ENCODE measurements around the gene CRYBB1.

The CRYBB1 gene

GRCh38 chr22:26570864-26571525 lies 46.8 kb downstream of the CRYBB1 start:
- no peak for DNase-seq (ENCODE audit: low spot score)
- Mint-ChIP-seq H3K27ac (peak overlapping the region; percentile 24), H3K4me1 (ENCODE audit: low read depth) (peaks cover 11% of the 10 kb centered on the region), H3K36me3 (ENCODE audit: low read depth) (no peaks in the 10 kb centered on the region), H3K4me3 (no peak overlapping the region), H3K27me3 (ENCODE audit: low read depth) (no peaks in the 10 kb centered on the region), H3K9me3 (no peaks in the 10 kb centered on the region)

DNA sequence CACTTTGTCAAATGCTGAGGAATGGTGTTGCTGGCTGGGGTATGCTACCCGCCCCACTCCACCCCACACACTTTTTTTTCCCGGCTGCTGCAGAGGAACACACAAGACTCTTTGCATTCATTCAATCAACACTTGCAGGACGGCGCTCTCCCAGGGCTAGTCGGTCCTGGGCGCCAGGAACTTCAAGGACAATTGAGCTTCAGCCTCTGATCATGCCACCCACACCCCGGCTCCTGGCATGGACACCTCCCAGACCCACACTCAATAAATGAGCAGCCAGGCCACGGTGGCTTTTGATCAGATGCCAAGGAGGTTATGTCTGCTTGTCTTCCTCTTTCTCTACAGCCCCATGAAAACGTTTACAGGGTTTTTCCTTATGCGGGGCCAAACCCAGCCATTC lies 47.7 kb downstream of the CRYBB1 start:
- H3K4me3 Mint-ChIP-seq = no peak overlapping the region
- H3K27me3 Mint-ChIP-seq (ENCODE audit: low read depth) = no peaks in the 10 kb centered on the region
- H3K36me3 Mint-ChIP-seq (ENCODE audit: low read depth) = no peaks in the 10 kb centered on the region
- no peaks in the 10 kb centered on the region for H3K9me3 Mint-ChIP-seq
- DNase-seq (ENCODE audit: low spot score) = no peak
- no peak overlapping the region for H3K27ac Mint-ChIP-seq
- H3K4me1 Mint-ChIP-seq (ENCODE audit: low read depth) = peaks cover 11% of the 10 kb centered on the region

DNA sequence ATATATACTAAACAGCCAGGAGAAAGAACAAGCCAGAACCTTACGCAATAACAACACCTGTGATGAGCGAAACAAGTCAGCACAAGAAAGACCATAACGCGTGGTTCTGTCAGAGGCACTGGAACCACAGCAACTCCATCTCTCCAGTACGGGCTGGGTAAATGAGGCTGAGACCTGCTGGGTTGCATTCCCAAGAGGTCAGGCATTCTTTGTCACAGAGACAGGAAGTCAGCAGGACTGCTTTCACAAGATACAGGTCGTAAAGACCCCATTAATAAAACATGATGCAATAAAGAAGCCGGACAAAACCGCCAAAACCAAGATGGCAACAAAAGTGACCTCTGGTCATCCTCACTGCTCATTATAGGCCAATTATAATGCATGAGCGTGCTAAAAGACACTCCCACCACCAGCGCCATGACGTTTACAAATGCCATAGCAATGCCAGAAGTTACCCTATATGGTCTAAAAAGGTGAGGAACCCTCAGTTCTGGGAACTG lies 49.6 kb downstream of the CRYBB1 start:
- H3K4me1 Mint-ChIP-seq (ENCODE audit: low read depth) = peaks cover 13% of the 10 kb centered on the region
- H3K27me3 Mint-ChIP-seq (ENCODE audit: low read depth) = no peaks in the 10 kb centered on the region
- no peak overlapping the region for H3K27ac Mint-ChIP-seq
- no peak overlapping the region for H3K4me3 Mint-ChIP-seq
- H3K36me3 Mint-ChIP-seq (ENCODE audit: low read depth) = no peaks in the 10 kb centered on the region
- H3K9me3 Mint-ChIP-seq = no peaks in the 10 kb centered on the region
- DNase-seq (ENCODE audit: low spot score) = no peak

DNA sequence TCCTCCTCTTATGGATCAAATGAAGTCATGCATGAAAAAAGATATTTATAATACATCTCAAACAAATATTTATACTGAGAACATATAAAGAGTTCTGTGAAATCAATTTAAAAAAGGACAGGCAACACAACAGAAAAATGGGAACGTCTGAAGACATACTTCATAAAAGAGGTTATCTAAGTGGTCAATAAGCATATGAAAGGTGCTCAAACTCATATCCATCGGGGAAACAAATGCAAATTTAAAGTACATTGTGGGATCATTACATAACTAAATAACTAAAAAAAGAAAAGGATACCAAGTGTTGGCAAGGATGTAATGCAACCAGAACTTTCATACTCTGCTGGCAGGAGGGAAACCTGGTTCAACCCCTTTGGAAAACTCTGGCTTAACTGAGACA lies 50.2 kb downstream of the CRYBB1 start:
- no peaks in the 10 kb centered on the region for H3K36me3 Mint-ChIP-seq (ENCODE audit: low read depth)
- H3K4me1 Mint-ChIP-seq (ENCODE audit: low read depth) = peaks cover 12% of the 10 kb centered on the region
- H3K4me3 Mint-ChIP-seq = no peak overlapping the region

DNA sequence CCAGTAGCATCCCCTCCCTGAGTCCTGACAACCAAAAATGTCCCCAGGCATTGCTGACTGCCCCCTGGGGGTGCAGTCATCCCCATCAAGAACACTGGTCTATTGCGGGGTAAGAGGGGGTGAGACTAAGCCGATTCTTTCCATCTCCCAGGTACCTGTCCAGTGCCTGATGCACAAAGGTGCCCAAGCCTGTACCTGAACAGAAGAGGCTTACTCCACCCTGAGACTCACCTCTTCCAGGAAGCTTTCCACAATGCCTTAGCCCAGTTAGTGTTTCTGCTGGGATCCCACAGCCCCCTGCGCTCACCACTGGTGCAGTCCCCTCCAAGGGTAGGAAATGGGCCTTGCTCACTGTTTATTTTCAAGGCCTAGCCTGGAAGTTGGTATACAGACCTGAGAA lies 50.8 kb downstream of the CRYBB1 start:
- Mint-ChIP-seq H3K27me3 (ENCODE audit: low read depth) (no peaks in the 10 kb centered on the region), H3K27ac (no peak overlapping the region), H3K9me3 (no peaks in the 10 kb centered on the region), H3K4me1 (ENCODE audit: low read depth) (peaks cover 12% of the 10 kb centered on the region), H3K36me3 (ENCODE audit: low read depth) (no peaks in the 10 kb centered on the region), H3K4me3 (no peak overlapping the region)
- DNase-seq (ENCODE audit: low spot score) = no peak

More for the DNA sequence above, 50.2 kb downstream of the CRYBB1 start:
- Mint-ChIP-seq H3K9me3 (no peaks in the 10 kb centered on the region), H3K27me3 (ENCODE audit: low read depth) (no peaks in the 10 kb centered on the region), H3K27ac (no peak overlapping the region)
- DNase-seq (ENCODE audit: low spot score) = no peak

- Mint-ChIP-seq H3K27ac (no peak overlapping the region), H3K4me3 (no peak overlapping the region), H3K27me3 (ENCODE audit: low read depth) (no peaks in the 10 kb centered on the region), H3K36me3 (ENCODE audit: low read depth) (no peaks in the 10 kb centered on the region), H3K9me3 (no peaks in the 10 kb centered on the region), H3K4me1 (ENCODE audit: low read depth) (peaks cover 10% of the 10 kb centered on the region)
- no peak for DNase-seq (ENCODE audit: low spot score)
These were observed 51.9 kb downstream of the CRYBB1 start for GRCh38 chr22:26565889-26566288.

DNA sequence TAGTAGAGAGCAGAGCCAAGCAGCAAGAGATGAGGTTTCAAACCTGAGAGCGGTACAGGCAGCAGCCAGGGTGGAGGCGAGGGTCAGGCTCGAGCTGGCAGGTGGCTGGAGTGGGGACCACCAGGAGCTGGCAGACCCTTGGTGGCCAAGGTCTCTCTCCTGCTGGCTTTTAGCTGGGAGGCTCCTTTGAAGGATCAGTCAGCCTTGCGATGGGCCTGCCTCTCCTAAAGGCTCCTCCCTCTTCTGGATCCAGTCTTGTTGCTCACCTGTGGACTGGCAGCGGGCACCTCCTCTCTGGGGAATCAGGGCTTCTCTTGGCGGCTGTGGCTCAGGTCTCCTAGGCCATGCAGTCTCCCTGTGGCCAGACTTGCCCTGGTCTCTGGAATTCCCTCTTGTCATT lies 52.6 kb downstream of the CRYBB1 start:
- peaks cover 7% of the 10 kb centered on the region for H3K4me1 Mint-ChIP-seq (ENCODE audit: low read depth)
- no peaks in the 10 kb centered on the region for H3K36me3 Mint-ChIP-seq (ENCODE audit: low read depth)
- no peaks in the 10 kb centered on the region for H3K9me3 Mint-ChIP-seq
- H3K27me3 Mint-ChIP-seq (ENCODE audit: low read depth) = no peaks in the 10 kb centered on the region
- no peak overlapping the region for H3K27ac Mint-ChIP-seq
- H3K4me3 Mint-ChIP-seq = no peak overlapping the region
- no peak for DNase-seq (ENCODE audit: low spot score)

- Mint-ChIP-seq H3K9me3 (no peaks in the 10 kb centered on the region), H3K27ac (no peak overlapping the region), H3K27me3 (ENCODE audit: low read depth) (no peaks in the 10 kb centered on the region), H3K4me3 (no peak overlapping the region), H3K4me1 (ENCODE audit: low read depth) (peaks cover 7% of the 10 kb centered on the region), H3K36me3 (ENCODE audit: low read depth) (no peaks in the 10 kb centered on the region)
- no peak for DNase-seq (ENCODE audit: low spot score)
These were observed 53.2 kb downstream of the CRYBB1 start for GRCh38 chr22:26564672-26565071.

- Mint-ChIP-seq H3K4me1 (ENCODE audit: low read depth) (peaks cover 7% of the 10 kb centered on the region), H3K4me3 (no peak overlapping the region), H3K27me3 (ENCODE audit: low read depth) (no peaks in the 10 kb centered on the region), H3K9me3 (no peaks in the 10 kb centered on the region), H3K27ac (no peak overlapping the region), H3K36me3 (ENCODE audit: low read depth) (no peaks in the 10 kb centered on the region)
- DNase-seq (ENCODE audit: low spot score) = no peak
These were observed 53.6 kb downstream of the CRYBB1 start for GRCh38 chr22:26564181-26564580.

DNA sequence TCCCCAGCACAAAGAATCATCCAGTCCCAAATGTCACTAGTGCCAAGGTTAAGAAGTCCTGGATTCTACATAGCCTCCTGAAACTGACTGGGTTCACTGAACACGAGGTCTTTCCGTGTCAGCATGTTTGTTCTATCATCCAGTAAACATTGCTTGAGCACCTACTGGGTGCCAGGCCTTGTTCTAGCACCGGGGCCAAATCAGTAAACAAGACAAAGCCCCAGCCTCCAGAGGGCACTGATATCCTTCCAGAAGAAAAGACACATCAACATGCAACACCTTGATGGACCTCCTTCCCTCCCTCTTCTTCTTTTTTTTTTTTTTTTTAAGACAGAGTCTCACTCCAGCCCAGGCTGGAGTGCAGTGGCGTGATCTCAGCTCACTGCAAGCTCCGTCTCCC lies 54.8 kb downstream of the CRYBB1 start:
- peaks cover 4% of the 10 kb centered on the region for H3K4me1 Mint-ChIP-seq (ENCODE audit: low read depth)
- H3K27ac Mint-ChIP-seq = no peak overlapping the region
- H3K27me3 Mint-ChIP-seq (ENCODE audit: low read depth) = no peaks in the 10 kb centered on the region
- no peaks in the 10 kb centered on the region for H3K36me3 Mint-ChIP-seq (ENCODE audit: low read depth)
- H3K4me3 Mint-ChIP-seq = no peak overlapping the region
- H3K9me3 Mint-ChIP-seq = no peaks in the 10 kb centered on the region
- no peak for DNase-seq (ENCODE audit: low spot score)

DNA sequence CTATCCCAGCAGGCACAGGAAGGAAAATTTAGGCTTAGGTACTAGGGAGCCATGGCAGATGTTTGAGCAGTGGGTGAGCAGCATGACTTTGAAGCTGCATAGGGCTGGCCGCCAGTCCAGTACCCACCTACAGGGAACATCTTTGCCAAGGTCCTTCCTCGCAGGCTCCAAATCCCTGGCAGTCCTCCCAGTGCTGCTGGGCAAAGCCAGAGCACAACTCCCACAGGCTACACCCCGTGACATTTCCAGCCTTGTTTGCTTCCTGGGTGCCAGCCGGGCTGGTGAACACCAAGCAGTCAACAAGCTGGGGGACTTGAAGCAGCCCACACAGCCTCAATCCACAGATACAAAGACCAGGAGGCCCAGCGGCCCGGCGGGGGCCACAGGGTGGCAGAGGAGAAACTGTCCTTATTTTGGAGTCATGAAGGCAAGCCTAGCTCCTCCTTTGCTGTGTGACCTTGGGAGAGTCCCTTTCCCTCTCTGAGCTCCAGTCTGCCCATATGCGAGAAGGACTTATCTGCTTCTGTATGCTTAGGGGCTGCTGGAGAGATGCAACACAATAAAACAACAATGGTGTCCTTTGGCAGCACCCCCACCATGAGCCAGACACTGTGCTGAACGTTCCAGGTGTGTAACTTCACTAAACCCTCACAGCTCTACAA lies 55.9 kb downstream of the CRYBB1 start:
- Mint-ChIP-seq H3K36me3 (ENCODE audit: low read depth) (no peaks in the 10 kb centered on the region), H3K4me3 (no peak overlapping the region), H3K27ac (no peak overlapping the region), H3K4me1 (ENCODE audit: low read depth) (peaks cover 4% of the 10 kb centered on the region), H3K9me3 (no peaks in the 10 kb centered on the region), H3K27me3 (ENCODE audit: low read depth) (no peaks in the 10 kb centered on the region)
- no peak for DNase-seq (ENCODE audit: low spot score)

DNA sequence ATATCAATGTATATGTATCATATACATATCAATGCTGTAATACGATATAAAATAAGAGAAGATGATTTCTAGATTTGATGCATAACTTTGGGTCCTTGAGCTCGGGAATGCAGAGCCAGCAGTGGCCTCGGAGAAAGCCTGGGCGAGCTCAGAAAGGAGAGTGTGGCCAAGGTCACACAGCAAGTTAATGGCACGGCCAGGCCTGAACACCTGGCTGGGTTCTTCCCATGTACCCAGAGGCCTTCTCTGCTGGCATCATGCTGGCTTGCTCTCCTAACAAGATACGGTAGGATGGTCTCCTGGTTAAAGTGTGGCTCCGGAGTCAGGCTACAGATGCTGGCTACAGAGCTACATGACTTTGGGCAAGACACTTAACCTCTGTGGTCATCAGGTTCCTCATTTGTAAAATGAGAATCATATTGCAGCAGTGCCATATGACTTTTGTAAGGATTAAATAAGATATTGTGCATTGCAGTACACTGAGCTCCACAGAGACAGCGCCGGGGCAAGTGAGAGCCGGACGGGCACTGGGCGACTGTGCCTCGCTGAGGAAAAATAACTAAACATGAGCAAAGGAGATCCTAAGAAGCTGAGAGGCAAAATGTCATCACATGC lies 57.8 kb downstream of the CRYBB1 start:
- Mint-ChIP-seq H3K4me1 (ENCODE audit: low read depth) (peaks cover 2% of the 10 kb centered on the region), H3K27ac (no peak overlapping the region), H3K4me3 (no peak overlapping the region), H3K9me3 (no peaks in the 10 kb centered on the region), H3K27me3 (ENCODE audit: low read depth) (no peaks in the 10 kb centered on the region), H3K36me3 (ENCODE audit: low read depth) (no peaks in the 10 kb centered on the region)
- DNase-seq (ENCODE audit: low spot score) = no peak

DNA sequence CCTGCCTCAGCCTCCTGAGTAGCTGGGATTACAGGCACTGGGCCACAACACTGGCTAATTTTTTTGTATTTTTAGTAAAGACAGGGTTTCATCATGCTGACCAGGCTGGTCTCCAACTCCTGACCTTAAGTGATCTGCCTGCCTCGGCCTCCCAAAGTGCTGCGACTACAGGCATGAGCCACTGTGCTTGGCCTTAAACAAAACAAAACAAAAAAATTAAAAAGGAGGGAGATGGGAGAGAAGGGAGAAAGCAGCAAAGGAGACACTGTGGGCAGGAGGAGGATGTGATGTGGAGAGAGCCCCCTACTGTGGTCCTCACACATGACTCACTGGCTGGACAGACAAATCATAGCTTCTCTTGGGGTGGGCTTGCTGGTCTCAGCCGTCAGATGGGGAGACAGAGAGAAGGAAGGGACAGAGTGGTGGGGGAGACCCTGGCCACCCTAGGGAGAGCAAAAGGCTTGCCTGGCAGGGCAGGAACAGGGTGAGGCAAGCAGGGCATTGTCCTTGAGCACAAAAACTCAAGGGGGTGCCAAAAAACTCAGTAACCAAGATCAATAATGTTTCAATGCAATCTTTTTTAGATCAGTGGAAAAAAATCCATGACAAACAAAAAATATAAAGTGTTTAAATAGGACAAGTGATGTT lies 59.5 kb downstream of the CRYBB1 start:
- DNase-seq (ENCODE audit: low spot score) = no peak
- H3K36me3 Mint-ChIP-seq (ENCODE audit: low read depth) = no peaks in the 10 kb centered on the region
- H3K9me3 Mint-ChIP-seq = no peaks in the 10 kb centered on the region
- no peak overlapping the region for H3K4me3 Mint-ChIP-seq
- H3K27ac Mint-ChIP-seq = no peak overlapping the region
- peaks cover 5% of the 10 kb centered on the region for H3K4me1 Mint-ChIP-seq (ENCODE audit: low read depth)
- H3K27me3 Mint-ChIP-seq (ENCODE audit: low read depth) = no peaks in the 10 kb centered on the region

GRCh38 chr22:26556904-26557303 lies 60.9 kb downstream of the CRYBB1 start:
- no peaks in the 10 kb centered on the region for H3K36me3 Mint-ChIP-seq (ENCODE audit: low read depth)
- H3K4me1 Mint-ChIP-seq (ENCODE audit: low read depth) = peaks cover 5% of the 10 kb centered on the region
- H3K9me3 Mint-ChIP-seq = no peaks in the 10 kb centered on the region
- no peak for DNase-seq (ENCODE audit: low spot score)
- no peaks in the 10 kb centered on the region for H3K27me3 Mint-ChIP-seq (ENCODE audit: low read depth)
- no peak overlapping the region for H3K27ac Mint-ChIP-seq
- H3K4me3 Mint-ChIP-seq = no peak overlapping the region
